Hematopoietic multipotent progenitor cell treated with erythropoietin and hydrocortisone succinate and interleukin-3 and kit ligand, for 8 days (in vitro differentiated cells): ENCODE results near the gene UBALD2.
"Not testable (repeated sequence)": the region's sequence is repeated elsewhere in the genome, so short reads cannot be mapped to it uniquely, and the experiment has no call there.

Experiments used
- DNase-seq: peaks from one replicate; pipeline ENCODE4 v3.0.0-alpha.2; 2015

UBALD2 gene

DNA sequence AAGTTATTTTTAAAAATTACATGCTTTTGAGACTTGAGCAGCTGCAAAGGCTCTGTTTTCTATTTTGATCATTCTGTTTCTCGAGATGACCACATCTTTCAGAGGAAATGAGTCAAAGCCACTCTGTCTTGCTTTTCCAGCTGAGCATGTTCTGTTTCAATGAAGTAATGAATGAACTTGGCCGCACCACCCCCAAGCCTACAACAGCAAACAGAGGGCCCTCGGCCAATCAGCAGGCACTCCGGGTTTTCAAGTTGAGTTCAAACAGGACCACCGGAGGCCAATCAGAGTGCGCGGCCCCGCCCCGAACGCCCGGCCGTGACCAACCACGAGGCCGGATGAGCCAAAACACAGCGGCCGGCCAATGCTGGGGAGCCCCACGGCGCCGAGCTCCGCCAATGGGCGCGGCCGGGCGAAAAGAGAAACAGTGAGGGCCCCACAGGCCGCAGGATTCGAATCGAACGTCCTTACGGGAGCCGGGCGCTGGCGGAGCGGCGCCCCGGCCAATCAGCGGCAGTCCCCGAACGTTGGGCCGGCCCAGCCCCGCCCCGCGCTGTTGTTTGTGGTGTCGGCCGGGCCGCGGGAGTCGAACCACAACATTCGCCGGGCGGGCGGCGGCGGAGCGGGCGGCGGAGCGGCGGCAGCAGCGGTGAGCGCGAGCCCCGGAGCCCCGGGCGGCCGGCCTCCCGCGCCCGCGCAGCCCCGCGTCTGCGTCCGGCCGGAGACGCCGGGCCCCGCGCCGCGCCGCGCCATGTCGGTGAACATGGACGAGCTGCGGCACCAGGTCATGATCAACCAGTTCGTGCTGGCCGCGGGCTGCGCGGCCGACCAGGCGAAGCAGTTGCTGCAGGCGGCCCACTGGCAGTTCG, at the start of gene UBALD2:
Gene UBALD2 (plus strand): TSS at position 594 of the 869 bp plus-strand sequence. CDS start 158 bp downstream, at position 752.
- peak; percentile 98 for DNase-seq

DNA sequence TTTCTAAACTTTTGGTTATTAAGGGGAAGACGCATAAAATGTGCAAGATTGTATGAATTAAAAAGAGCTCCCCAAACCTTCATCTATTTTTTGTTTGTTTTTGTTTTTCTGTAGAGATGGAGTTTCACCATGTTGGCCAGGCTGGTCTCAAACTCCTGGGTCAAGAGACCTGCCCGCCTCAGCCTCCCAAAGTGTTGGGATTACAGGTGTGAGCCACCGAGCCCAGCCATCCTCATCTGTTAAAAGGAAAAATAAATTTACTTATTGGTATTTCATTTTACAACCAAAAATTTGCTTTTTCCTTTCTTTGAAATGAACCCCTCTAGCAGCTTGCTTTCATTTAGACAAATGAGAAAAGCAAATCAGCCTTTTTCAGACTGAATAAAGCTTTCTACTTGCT, 48.1 kb upstream of the UBALD2 start:
- DNase-seq: no peak

DNA sequence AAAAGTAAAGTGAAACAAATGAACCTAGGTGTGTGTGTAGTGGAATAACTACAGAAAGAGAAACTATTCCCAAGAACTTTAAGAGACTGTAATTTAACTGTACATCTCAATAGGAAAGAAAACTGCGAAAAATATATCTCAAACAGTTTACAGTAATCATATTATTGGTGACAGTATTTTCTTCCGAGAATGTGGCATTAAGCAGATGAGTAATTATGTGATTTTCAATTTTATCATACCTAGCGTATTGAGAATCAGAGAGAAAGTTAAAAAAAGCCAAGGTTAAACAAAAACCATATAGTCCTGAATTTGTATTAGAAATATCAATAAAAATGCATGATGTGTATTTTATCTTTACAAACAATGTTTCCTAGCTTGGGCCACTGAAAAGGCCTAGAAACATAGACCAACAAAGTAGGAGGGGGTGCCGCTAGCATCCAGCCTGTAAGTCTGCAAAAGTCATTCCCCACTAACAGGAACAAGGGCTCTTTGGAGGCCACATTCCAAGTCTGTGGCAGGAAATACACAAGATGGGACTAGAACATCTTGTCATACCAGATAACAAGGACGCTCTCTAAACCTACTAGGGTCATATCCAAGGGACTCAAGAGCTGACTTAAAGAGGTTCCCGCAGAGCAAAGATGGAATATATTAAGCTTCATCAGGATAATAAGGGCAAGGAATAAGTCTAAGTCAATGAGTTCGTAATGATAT, 45.3 kb upstream of the UBALD2 start:
- DNase-seq: no peak

- DNase-seq: no peak
These were observed 41.3 kb upstream of the UBALD2 start for GRCh38 chr17:76223802-76224201.

- not testable (repeated sequence) for DNase-seq
These were observed 39.6 kb upstream of the UBALD2 start for GRCh38 chr17:76225373-76226086.

DNA sequence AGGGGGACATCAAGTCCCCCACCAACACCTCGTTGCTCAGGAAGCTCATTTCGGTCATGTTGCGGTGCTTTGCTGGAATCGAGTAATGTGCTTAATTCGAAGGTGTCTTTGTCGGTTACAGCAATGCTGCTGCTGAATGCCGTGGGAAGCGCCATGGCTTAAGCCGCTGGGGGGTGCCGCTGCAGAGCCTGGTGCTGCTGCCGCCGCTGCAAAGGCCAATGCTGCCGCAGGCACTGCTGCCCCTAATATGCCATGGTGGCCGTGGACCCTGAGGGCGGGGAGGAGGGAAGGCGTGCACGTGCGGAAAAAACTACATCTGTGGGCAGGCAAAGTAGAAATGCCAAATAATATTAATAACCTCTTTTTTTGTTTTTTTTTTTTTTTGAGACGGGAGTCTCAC, 38.4 kb upstream of the UBALD2 start:
- DNase-seq: not testable (repeated sequence)

DNA sequence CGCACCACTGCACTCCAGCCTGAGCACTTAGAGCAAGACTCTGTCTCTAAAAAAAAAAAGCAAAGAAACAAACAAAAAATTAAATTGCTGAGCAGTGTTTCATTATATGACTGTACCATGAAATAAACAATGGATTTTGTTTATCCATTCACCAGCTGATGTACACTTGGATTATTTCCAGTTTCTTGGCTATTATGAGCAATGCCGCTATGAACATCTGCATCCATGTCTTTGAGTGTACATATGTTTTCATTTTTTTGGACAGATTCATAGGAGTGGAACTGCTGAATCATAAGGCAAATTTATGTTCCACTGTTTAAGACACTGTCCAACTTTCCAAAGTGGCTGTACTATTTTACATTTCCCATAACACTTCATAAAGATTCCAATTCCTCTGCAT, 32.8 kb upstream of the UBALD2 start:
- DNase-seq: no peak

GRCh38 chr17:76233588-76234353, 31.4 kb upstream of the UBALD2 start:
- DNase-seq: no peak

- no peak for DNase-seq
These were observed 30.8 kb upstream of the UBALD2 start for GRCh38 chr17:76234354-76234679.

DNA sequence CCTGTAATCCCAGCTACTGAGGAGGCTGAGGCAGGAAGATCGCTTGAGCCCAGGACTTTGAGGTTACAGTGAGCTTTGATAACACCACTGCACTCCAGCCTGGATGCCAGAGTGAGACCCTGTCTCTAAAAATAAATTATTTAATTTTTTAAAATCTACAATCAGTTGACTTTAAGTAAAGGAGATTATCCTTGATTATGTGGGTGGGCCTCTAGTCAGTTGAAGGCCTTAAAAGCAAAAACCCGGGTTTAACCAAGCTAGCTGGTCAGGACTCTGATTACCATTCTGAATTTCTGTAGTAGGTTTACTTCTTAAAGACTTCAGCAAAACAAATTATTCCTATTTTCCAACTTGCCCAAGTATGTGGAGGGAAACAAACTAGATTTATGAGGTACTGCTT, 29.3 kb upstream of the UBALD2 start:
- no peak for DNase-seq

GRCh38 chr17:76236603-76237002, 28.5 kb upstream of the UBALD2 start:
- DNase-seq: no peak

GRCh38 chr17:76237859-76238313, 27.3 kb upstream of the UBALD2 start:
- DNase-seq: no peak

- DNase-seq: no peak
These were observed 26.2 kb upstream of the UBALD2 start for GRCh38 chr17:76238847-76239537.

DNA sequence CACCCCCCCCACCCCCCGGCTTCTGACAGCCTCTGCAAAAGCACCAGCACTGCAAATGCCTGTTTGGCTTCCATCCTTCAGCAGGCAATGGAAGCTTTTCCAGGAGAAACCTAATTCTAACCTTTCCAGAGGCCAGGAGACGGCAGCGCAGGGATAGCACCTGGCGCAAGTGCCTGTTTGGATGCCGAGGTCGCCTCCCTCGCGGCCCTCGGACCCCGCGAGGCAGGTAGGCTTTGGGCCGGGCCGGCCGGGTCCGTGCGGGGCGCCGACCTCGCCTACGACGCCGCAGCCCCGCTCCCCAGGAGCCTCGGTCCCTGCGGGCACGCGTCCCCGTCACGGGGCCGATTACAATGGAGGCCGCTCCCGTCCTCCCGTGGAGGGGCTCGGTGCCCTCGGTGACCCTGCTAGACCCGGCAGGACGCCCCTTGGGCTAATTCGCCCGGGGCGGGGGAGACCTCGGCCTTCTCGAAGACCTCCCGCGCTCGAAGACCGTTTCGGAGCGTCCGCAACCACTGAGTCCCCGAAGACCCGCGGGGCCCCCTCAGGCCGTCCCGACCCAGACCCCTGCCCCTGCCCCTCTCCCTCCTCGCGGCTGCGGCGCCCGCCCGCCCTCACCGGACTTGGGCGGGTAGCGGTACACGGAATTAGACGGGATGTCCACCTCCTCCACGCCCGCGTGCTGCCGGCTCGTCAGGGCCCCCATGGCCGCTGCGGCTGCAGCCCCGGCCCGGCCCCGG, 25.4 kb upstream of the UBALD2 start:
- no peak for DNase-seq

- DNase-seq: no peak
These were observed 24.5 kb upstream of the UBALD2 start, which contains the start of gene RNF157 for GRCh38 chr17:76240461-76241203. Gene RNF157 (minus strand): TSS chr17:76240493. CDS start chr17:76240240, 253 bp downstream.

DNA sequence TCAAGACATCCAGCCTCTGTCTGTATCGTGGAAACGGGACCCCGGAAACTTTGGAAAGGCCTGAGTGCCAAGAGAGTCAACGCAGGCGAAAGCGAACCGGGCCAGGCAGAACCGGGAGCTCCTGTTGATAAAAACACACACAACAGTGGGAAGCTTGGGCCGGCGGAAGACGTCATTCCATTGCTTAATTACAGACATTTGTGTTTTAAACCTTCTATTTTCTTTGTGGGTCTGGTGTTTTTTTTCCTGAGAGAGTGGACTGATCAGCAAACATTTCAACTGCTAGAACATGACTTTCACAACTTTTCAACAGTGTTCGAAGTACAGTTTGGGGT, 24.0 kb upstream of the UBALD2 start:
- DNase-seq: no peak

DNA sequence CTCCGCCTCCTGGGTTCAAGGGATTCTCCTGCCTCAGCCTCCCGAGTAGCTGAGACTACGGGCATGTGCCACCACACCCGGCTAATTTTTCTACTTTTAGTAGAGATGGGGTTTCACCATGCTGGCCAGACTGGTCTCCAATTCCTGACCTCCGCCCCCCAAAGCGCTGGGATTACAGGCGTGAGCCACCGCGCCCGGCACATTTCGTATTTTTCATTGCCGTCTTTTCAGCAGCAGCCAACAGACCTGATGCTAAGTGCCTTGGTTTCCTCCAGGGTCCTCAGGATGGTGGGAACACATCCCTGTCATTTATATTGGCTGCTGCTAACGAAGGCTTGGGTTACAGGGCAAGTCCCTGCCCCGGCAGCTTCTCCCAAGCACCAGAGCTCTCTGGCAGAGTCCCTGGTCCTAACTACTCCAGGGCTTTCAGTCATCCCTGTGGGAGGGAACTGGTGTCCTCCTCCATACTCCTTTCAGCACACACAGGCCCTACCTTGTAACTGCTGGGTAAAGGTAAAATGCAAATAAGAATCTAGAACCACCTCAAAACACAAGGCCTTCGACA, 23.4 kb upstream of the UBALD2 start:
- DNase-seq: no peak

DNA sequence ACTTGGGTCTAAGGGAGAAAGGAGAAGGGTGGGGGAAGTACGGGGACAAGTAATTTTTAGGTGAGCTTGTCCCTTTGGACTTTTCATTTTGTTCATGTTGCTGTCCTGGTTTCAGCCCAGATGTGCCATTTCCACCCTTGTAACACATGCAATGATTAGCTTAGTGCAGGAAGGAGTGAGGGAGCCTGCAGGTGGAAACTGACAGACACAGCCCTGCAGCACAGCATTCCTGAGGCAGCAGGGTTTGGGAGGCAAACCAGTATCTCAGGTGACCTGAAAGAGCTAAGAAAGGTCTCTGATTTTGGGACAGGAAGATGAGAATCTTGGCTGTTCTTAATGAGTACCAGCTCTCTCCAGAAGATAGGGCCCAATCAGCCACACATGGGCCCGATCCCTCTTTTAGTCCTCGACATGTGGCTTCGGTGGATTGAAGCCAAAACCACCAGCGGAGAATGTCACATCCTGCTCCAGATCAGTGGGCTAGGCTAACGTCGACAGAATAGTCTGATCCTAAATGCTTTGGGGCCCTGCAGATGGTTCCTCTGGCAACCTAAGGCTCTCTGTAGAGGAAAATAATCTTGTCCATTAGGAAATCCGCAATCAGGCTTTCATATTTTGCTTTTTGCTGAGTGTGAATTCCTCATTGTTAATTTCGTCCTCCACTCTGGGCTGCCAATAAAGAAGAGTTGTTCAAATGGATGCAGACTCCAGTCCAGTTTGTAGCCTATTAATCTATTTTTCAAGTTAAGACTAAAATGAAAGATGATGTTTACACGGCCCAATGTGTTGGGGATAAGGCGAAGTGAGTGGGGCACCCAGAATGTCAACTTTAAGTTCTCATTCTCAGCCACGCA, 21.1 kb upstream of the UBALD2 start:
- peak; percentile 77 for DNase-seq

DNA sequence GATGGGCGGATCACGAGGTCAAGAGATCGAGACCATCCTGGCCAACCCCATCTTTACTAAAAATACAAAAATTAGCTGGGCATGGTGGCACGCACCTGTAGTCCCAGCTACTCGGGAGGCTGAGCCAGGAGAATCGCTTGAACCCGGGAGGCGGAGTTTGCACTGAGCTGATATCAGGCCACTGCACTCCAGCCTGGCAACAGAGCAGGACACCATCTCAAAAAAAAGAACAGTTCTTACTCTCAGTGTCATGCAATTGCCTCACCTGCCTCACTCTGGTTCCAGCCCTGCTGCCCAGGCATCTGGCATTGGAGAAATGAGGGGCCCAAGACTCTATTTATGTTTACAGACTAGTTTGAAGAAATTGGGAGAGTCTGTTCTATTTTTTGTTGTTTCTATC, 20.4 kb upstream of the UBALD2 start:
- not testable (repeated sequence) for DNase-seq
